MM.1S (cell line): ENCODE data around the gene LGR5.

Experiments
- CTCF ChIP-seq: fragments of 300-600 bp; sonication (generic); IDR thresholded peaks from 2 replicates; pipeline ENCODE4 v1.5.1; 2016; ENCODE audit warnings: antibody characterized with exemption, low read length, mixed read lengths
- EZH2 ChIP-seq: fragments of 300-600 bp; sonication (generic); optimal IDR thresholded peaks from 2 replicates; pipeline ENCODE3; 2017; ENCODE audit warnings: low read depth, mild to moderate bottlenecking, antibody characterized with exemption, low read length, mixed read lengths
- EZH2phosphoT487 ChIP-seq: fragments of 300-600 bp; sonication (generic); IDR thresholded peaks from 2 replicates; pipeline ENCODE4 v1.6.1; 2018; ENCODE audit warnings: antibody characterized with exemption, low read length

GRCh38 chr12:71555191-71555590, 115.6 kb downstream of the LGR5 start:
- TF ChIP-seq CTCF (no peak), EZH2 (no peak), EZH2phosphoT487 (no peak)
